Epithelial cell of esophagus (primary cell): Measurements from ENCODE around the gene RUNX3.

Source experiments
- DNase-seq: peaks from one replicate; pipeline ENCODE4 v3.0.0; 2010; ENCODE audit warnings: low read depth
- H3K4me3 ChIP-seq: 2 replicates; pipeline ENCODE4 v1.5.1; 2011; ENCODE audit warnings: mild to moderate bottlenecking, low read length, control low read depth
- TF ChIP-seq, protein P1 (sequence below): IDR thresholded peaks from 2 replicates; pipeline ENCODE4 v1.5.1; 2011; ENCODE audit warnings: low read depth, mild to moderate bottlenecking, low read length, control low read depth, inconsistent platforms; ENCODE audit not compliant: insufficient read depth; ENCODE audit errors: missing control alignments

The RUNX3 gene

DNA sequence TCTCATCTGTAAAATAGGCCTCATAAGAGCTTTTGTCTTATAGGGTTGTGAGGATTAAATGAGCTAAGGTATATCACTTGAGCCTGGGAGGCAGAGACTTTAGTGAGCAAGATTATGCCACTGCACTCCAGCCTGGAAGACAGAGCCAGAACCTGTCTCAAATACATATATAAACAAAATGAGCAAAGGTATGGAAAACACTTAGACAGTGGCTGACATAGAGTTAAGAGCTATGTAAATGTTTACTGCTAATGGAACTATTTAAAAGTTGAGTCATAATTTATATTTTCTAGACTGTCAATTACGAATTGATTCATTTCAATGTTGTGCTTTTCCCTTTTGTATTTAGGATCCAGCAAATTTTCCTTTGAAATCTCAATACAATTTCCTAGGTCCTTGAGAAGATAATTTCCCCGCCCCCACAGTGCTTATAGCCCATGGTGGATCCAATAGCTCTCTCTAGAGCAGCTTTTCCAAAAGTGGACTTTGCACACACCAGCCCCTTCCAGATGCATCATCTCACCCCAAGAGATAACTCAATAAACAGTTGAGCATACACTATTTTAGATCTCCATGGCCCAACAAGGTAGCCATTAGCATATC is 21.8 kb upstream of the RUNX3 start:
- no peak overlapping the region for H3K4me3 ChIP-seq

DNA sequence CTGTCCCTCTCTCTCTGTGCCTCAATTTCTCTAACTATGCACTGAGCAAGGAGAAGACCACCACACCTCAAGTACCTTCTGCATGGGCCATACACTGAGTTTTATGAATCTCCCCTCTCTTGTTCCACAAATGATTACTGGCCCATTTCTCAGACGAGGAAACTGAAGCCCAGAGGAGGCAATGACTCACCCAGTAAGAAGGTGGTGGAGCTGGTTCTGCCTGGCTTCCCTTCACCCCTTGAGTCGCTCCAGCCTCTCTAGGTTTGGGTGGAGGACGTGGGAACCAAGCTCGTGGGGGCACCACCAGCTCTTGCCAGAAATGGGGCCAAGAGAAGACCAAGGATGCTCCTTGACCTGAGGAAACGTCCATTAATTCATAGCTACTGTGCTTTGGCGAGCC is 21.3 kb upstream of the RUNX3 start:
- no peak for DNase-seq
- H3K4me3 ChIP-seq, result no peak overlapping the region
- TF ChIP-seq, protein P1, sequence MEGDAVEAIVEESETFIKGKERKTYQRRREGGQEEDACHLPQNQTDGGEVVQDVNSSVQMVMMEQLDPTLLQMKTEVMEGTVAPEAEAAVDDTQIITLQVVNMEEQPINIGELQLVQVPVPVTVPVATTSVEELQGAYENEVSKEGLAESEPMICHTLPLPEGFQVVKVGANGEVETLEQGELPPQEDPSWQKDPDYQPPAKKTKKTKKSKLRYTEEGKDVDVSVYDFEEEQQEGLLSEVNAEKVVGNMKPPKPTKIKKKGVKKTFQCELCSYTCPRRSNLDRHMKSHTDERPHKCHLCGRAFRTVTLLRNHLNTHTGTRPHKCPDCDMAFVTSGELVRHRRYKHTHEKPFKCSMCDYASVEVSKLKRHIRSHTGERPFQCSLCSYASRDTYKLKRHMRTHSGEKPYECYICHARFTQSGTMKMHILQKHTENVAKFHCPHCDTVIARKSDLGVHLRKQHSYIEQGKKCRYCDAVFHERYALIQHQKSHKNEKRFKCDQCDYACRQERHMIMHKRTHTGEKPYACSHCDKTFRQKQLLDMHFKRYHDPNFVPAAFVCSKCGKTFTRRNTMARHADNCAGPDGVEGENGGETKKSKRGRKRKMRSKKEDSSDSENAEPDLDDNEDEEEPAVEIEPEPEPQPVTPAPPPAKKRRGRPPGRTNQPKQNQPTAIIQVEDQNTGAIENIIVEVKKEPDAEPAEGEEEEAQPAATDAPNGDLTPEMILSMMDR, result no peak

More for the DNA sequence above, 21.8 kb upstream of the RUNX3 start:
- no peak for DNase-seq
- TF ChIP-seq, protein P1, result no peak

DNA sequence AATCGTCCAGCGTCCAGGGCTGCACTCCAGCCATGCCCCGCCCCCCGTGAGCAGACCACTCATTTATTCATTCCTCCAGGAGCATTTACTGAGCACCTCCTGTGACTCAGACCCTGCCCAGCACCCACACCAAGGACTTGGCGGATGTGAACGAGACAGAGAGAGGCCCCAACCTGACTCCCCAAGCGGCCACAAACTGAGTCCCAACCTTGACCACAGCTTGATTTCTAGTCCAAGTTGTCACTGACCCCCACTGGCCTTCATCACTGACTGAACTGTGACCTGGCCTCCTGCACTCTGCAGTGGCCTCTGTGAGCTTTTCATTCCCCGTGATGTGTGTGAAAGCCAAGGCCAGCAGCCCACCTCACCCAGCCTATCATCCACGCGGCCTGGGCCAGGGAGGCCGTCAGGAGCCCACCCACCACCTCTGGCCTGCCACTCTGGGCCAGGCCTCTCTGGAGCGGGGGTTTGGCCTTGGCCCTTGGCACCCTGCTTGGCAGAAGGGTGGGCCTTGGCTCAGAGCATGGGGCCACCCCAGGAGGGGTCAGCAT is 19.3 kb upstream of the RUNX3 start:
- DNase-seq, result peak; percentile 76
- TF ChIP-seq, protein P1, result no peak
- no peak overlapping the region for H3K4me3 ChIP-seq

- TF ChIP-seq, protein P1, result no peak
- DNase-seq, result no peak
Observed at GRCh38 chr1:24948079-24948827, 18.2 kb upstream of the RUNX3 start.

DNA sequence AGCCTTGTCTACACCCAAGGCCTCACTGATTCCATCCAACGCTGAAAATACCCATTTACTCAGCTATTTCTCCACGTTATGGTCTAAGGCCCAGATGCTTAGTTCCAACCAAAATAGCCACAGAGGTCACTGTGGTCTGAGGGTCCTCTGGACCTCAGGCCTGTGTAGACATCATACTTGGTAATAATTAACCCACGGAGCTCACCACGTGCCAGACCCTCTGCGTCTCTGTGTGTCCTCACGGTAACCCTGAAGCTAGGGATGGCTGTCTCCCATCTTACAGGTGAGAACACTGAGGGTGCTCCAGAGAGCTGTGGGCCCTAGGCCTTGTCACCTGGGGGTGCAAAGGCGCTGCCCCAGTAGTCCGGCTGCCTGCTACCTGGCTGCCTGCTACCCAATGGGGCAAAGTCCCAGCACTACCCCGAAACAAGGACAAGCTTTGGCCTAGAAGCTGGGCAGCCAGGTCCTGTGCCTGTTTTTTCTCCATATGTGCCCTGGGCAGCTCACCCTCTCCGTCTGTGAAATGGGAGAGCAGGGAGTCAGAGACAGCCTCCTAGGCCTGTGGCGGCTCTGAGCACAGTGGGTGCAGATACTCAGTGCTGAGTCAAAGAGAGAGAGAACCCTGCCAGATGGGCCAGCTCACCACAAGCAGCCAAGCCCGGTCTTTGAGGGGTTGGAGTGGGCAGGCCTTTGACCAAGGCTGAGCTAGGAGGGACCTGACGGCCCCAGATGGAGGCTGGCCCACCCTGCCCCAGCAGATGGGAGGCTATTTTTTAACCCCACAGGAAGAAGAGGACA is 17.0 kb upstream of the RUNX3 start:
- TF ChIP-seq, protein P1, result no peak
- H3K4me3 ChIP-seq, result no peak overlapping the region
- no peak for DNase-seq

More at GRCh38 chr1:24948079-24948827, 18.2 kb upstream of the RUNX3 start:
- H3K4me3 ChIP-seq, result no peak overlapping the region

- TF ChIP-seq, protein P1, result no peak
- no peak overlapping the region for H3K4me3 ChIP-seq
- DNase-seq, result no peak
Observed at GRCh38 chr1:24945354-24946326, 15.6 kb upstream of the RUNX3 start.
